ENCODE results near the gene GAS2L1. TPM values are rescaled to one million over a fixed set of nuclear protein-coding genes. Genes with fewer than 3 reads are reported as not detected.

Gene GAS2L1
- total and polyA plus RNA-seq, 2 experiments from 2014 or later: 5.2 to 9.5 TPM

DNA sequence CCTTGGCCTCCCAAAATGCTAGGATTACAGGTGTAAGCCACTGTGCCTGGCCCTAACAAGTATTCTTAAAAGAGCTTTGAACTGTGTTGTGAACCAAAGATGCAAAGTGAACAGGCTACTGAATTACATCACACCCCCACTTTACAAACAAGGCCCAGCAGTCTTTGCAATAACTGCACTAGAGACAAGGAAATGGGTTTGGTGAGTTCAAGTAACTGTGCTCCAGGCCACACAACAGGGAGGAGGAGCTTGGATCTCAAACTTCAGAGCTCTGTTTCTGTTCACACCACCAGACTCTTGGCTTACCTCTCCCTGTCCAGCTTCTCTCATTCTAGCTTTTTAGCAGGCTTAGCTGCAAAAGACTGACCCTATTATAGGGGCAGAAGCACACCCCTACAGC, 39.5 kb downstream of the GAS2L1 start (continued):
- TF ChIP-seq, protein P1, sequence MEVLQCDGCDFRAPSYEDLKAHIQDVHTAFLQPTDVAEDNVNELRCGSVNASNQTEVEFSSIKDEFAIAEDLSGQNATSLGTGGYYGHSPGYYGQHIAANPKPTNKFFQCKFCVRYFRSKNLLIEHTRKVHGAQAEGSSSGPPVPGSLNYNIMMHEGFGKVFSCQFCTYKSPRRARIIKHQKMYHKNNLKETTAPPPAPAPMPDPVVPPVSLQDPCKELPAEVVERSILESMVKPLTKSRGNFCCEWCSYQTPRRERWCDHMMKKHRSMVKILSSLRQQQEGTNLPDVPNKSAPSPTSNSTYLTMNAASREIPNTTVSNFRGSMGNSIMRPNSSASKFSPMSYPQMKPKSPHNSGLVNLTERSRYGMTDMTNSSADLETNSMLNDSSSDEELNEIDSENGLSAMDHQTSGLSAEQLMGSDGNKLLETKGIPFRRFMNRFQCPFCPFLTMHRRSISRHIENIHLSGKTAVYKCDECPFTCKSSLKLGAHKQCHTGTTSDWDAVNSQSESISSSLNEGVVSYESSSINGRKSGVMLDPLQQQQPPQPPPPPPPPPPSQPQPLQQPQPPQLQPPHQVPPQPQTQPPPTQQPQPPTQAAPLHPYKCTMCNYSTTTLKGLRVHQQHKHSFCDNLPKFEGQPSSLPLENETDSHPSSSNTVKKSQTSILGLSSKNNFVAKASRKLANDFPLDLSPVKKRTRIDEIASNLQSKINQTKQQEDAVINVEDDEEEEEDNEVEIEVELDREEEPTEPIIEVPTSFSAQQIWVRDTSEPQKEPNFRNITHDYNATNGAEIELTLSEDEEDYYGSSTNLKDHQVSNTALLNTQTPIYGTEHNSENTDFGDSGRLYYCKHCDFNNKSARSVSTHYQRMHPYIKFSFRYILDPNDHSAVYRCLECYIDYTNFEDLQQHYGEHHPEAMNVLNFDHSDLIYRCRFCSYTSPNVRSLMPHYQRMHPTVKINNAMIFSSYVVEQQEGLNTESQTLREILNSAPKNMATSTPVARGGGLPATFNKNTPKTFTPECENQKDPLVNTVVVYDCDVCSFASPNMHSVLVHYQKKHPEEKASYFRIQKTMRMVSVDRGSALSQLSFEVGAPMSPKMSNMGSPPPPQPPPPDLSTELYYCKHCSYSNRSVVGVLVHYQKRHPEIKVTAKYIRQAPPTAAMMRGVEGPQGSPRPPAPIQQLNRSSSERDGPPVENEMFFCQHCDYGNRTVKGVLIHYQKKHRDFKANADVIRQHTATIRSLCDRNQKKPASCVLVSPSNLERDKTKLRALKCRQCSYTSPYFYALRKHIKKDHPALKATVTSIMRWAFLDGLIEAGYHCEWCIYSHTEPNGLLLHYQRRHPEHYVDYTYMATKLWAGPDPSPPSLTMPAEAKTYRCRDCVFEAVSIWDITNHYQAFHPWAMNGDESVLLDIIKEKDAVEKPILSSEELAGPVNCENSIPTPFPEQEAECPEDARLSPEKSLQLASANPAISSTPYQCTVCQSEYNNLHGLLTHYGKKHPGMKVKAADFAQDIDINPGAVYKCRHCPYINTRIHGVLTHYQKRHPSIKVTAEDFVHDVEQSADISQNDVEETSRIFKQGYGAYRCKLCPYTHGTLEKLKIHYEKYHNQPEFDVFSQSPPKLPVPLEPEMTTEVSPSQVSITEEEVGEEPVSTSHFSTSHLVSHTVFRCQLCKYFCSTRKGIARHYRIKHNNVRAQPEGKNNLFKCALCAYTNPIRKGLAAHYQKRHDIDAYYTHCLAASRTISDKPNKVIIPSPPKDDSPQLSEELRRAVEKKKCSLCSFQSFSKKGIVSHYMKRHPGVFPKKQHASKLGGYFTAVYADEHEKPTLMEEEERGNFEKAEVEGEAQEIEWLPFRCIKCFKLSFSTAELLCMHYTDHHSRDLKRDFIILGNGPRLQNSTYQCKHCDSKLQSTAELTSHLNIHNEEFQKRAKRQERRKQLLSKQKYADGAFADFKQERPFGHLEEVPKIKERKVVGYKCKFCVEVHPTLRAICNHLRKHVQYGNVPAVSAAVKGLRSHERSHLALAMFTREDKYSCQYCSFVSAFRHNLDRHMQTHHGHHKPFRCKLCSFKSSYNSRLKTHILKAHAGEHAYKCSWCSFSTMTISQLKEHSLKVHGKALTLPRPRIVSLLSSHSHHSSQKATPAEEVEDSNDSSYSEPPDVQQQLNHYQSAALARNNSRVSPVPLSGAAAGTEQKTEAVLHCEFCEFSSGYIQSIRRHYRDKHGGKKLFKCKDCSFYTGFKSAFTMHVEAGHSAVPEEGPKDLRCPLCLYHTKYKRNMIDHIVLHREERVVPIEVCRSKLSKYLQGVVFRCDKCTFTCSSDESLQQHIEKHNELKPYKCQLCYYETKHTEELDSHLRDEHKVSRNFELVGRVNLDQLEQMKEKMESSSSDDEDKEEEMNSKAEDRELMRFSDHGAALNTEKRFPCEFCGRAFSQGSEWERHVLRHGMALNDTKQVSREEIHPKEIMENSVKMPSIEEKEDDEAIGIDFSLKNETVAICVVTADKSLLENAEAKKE (CRISPR knock-in tag; IDR thresholded peaks at IDR 0.05): no peak

DNA sequence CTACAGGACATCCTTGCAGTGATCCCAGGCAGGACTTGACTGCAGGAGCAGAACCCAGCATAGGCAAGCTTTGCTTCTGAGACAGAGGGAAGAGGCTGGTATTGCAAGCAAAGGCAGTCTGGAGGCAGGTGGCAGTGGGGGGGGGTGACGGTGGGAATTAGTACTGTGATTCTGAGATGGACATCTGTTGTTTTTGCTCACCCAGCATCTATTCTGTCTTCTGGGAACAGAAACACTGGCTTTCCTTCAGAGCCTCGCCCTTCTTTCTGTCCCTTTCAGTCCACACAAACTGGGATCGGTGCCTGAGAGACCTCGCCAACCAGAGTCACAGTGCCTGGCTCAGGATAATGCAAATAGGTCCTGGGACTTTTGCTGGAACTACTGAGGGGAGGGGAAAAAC, 40.2 kb downstream of the GAS2L1 start:
- ATAC-seq (no peak), DNase-seq (ENCODE audit: low spot score) (no peak)
- Histone ChIP-seq H3K27ac (ENCODE audit: low read depth) (no peak overlapping the region), H3K4me3 (no peak overlapping the region), H3K79me2 (replicated peaks; ENCODE audit: insufficient read depth) (no peaks in the 10 kb centered on the region), H2AFZ (no peak overlapping the region), H3K27me3 (ENCODE audit: insufficient read depth) (no peaks in the 10 kb centered on the region), H3K4me1 (ENCODE audit: insufficient read depth) (no peaks in the 10 kb centered on the region), H3K4me2 (no peak overlapping the region), H4K20me1 (replicated peaks; ENCODE audit: insufficient read depth) (0 out of 2 replicates have a peak, but pooled peaks cover 3% of the 10 kb centered on the region), H3F3A (replicated peaks; ENCODE audit: low read depth) (no peaks in the 10 kb centered on the region), H3K36me3 (ENCODE audit: insufficient read depth) (peaks cover 15% of the 10 kb centered on the region), H3K9me2 (ENCODE audit: insufficient read depth) (no peaks in the 10 kb centered on the region)
- peaks cover 5% of the 10 kb centered on the region for H3K27me3 Mint-ChIP-seq (ENCODE audit: insufficient read depth, low read depth, poor library complexity)
- no peak overlapping the region for H3K4me3 Mint-ChIP-seq
- peaks cover 58% of the 10 kb centered on the region for H3K36me3 Mint-ChIP-seq (ENCODE audit: low read depth)
- no peak for TF ChIP-seq POLR2AphosphoS5 (IDR thresholded peaks at IDR 0.05; ENCODE audit: low read depth)
- TF ChIP-seq CREB1 (CRISPR knock-in tag; IDR thresholded peaks at IDR 0.05; ENCODE audit: low read depth): no peak
- H3K4me1 Mint-ChIP-seq: no peaks in the 10 kb centered on the region
- no peaks in the 10 kb centered on the region for H3K9me3 Mint-ChIP-seq
- no peak overlapping the region for H3K27ac Mint-ChIP-seq

DNA sequence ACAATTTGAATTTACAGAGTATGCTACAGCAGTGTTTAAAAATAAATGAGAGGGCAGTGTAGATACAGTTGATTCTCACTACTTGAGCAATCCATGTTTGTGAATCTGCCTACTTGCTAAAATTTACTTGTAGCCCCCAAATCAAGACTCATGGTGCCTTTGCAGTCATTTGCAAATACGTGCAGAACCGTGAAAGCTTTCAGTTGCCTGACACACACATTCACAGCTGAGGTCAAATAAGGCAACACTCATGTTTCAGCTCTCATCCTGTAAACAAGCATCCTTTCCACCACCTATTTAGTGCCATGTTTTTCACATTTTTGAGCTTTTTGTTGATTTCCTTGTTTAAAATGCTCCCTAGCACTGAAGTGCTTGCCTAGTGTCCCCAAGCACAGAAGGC, 41.6 kb downstream of the GAS2L1 start:
- Histone ChIP-seq H3F3A (replicated peaks; ENCODE audit: low read depth) (no peaks in the 10 kb centered on the region), H4K20me1 (replicated peaks; ENCODE audit: insufficient read depth) (peaks cover 3% of the 10 kb centered on the region; the same call in 1 of the 2 replicates), H3K27me3 (ENCODE audit: insufficient read depth) (no peaks in the 10 kb centered on the region), H2AFZ (no peak overlapping the region), H3K4me2 (no peak overlapping the region), H3K79me2 (replicated peaks; ENCODE audit: insufficient read depth) (no peaks in the 10 kb centered on the region), H3K9me2 (ENCODE audit: insufficient read depth) (no peaks in the 10 kb centered on the region), H3K4me1 (ENCODE audit: insufficient read depth) (no peaks in the 10 kb centered on the region), H3K36me3 (ENCODE audit: insufficient read depth) (peaks cover 15% of the 10 kb centered on the region), H3K4me3 (no peak overlapping the region), H3K27ac (ENCODE audit: low read depth) (no peak overlapping the region)
- H3K27ac Mint-ChIP-seq: no peak overlapping the region
- ATAC-seq (no peak), DNase-seq (ENCODE audit: low spot score) (no peak)
- H3K36me3 Mint-ChIP-seq (ENCODE audit: low read depth): peaks cover 58% of the 10 kb centered on the region
- H3K27me3 Mint-ChIP-seq (ENCODE audit: insufficient read depth, low read depth, poor library complexity): peaks cover 2% of the 10 kb centered on the region
- no peaks in the 10 kb centered on the region for H3K9me3 Mint-ChIP-seq
- no peak overlapping the region for H3K4me3 Mint-ChIP-seq
- no peaks in the 10 kb centered on the region for H3K4me1 Mint-ChIP-seq
- TF ChIP-seq JUNB (IDR thresholded peaks at IDR 0.05; ENCODE audit: unreplicated experiment) (no peak), POLR2AphosphoS5 (IDR thresholded peaks at IDR 0.05; ENCODE audit: low read depth) (no peak), ZNF331 (CRISPR knock-in tag; IDR thresholded peaks at IDR 0.05; ENCODE audit: low read depth) (no peak), EZH2 (IDR thresholded peaks at IDR 0.05; ENCODE audit: low read depth, unreplicated experiment) (no peak), EZH2phosphoT487 (IDR thresholded peaks at IDR 0.05; ENCODE audit: unreplicated experiment) (no peak)
- TF ChIP-seq, protein P2, sequence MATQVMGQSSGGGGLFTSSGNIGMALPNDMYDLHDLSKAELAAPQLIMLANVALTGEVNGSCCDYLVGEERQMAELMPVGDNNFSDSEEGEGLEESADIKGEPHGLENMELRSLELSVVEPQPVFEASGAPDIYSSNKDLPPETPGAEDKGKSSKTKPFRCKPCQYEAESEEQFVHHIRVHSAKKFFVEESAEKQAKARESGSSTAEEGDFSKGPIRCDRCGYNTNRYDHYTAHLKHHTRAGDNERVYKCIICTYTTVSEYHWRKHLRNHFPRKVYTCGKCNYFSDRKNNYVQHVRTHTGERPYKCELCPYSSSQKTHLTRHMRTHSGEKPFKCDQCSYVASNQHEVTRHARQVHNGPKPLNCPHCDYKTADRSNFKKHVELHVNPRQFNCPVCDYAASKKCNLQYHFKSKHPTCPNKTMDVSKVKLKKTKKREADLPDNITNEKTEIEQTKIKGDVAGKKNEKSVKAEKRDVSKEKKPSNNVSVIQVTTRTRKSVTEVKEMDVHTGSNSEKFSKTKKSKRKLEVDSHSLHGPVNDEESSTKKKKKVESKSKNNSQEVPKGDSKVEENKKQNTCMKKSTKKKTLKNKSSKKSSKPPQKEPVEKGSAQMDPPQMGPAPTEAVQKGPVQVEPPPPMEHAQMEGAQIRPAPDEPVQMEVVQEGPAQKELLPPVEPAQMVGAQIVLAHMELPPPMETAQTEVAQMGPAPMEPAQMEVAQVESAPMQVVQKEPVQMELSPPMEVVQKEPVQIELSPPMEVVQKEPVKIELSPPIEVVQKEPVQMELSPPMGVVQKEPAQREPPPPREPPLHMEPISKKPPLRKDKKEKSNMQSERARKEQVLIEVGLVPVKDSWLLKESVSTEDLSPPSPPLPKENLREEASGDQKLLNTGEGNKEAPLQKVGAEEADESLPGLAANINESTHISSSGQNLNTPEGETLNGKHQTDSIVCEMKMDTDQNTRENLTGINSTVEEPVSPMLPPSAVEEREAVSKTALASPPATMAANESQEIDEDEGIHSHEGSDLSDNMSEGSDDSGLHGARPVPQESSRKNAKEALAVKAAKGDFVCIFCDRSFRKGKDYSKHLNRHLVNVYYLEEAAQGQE (IDR thresholded peaks at IDR 0.05; ENCODE audit: unreplicated experiment): no peak
- TF ChIP-seq, protein P3, sequence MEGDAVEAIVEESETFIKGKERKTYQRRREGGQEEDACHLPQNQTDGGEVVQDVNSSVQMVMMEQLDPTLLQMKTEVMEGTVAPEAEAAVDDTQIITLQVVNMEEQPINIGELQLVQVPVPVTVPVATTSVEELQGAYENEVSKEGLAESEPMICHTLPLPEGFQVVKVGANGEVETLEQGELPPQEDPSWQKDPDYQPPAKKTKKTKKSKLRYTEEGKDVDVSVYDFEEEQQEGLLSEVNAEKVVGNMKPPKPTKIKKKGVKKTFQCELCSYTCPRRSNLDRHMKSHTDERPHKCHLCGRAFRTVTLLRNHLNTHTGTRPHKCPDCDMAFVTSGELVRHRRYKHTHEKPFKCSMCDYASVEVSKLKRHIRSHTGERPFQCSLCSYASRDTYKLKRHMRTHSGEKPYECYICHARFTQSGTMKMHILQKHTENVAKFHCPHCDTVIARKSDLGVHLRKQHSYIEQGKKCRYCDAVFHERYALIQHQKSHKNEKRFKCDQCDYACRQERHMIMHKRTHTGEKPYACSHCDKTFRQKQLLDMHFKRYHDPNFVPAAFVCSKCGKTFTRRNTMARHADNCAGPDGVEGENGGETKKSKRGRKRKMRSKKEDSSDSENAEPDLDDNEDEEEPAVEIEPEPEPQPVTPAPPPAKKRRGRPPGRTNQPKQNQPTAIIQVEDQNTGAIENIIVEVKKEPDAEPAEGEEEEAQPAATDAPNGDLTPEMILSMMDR (conservative IDR thresholded peaks at IDR 0.05; ENCODE audit: low read depth in 2 of 2): no peak

Measured in GM23338 (cell line).